ENCODE results near the gene KCND2.

Gene KCND2

GRCh38 chr7:120529736-120530135 is 256.8 kb downstream of the KCND2 start:
- H3K36me3 ChIP-seq (ENCODE audit: control insufficient read depth, low read length) = no peaks in the 10 kb centered on the region
- no peaks in the 10 kb centered on the region for H3F3A ChIP-seq (ENCODE audit: control insufficient read depth, insufficient read depth)
- H3K4me1 ChIP-seq (ENCODE audit: control insufficient read depth, low read length) = no peaks in the 10 kb centered on the region
- H3K4me2 ChIP-seq (ENCODE audit: low read length) = no peak overlapping the region
- TF ChIP-seq CTCF (IDR thresholded peaks at IDR 0.05; ENCODE audit: low read depth, low read length, poor library complexity, severe bottlenecking) (no peak), EZH2phosphoT487 (IDR thresholded peaks at IDR 0.05; ENCODE audit: borderline replicate concordance, low read length) (no peak)
- H3K4me3 ChIP-seq (ENCODE audit: low read length) = no peak overlapping the region
- no peaks in the 10 kb centered on the region for H3K79me2 ChIP-seq (ENCODE audit: control insufficient read depth, low read length)
- H3K9me3 ChIP-seq (ENCODE audit: control insufficient read depth, insufficient read depth, low read length) = no peaks in the 10 kb centered on the region
- no peaks in the 10 kb centered on the region for H3K27me3 ChIP-seq (ENCODE audit: control insufficient read depth, low read length)
- no peak overlapping the region for H3K27ac ChIP-seq (ENCODE audit: low read depth, low read length)
- H3K9me2 ChIP-seq (replicated peaks; ENCODE audit: control insufficient read depth, low read length) = no peaks in the 10 kb centered on the region
- H4K20me1 ChIP-seq (ENCODE audit: control insufficient read depth, insufficient read depth, low read depth, low read length) = no peaks in the 10 kb centered on the region

GRCh38 chr7:120538335-120538734 is 265.4 kb downstream of the KCND2 start:
- no peak overlapping the region for H3K4me2 ChIP-seq (ENCODE audit: low read length)
- H4K20me1 ChIP-seq (ENCODE audit: control insufficient read depth, insufficient read depth, low read depth, low read length) = no peaks in the 10 kb centered on the region
- H3K9me2 ChIP-seq (replicated peaks; ENCODE audit: control insufficient read depth, low read length) = no peaks in the 10 kb centered on the region
- no peaks in the 10 kb centered on the region for H3K36me3 ChIP-seq (ENCODE audit: control insufficient read depth, low read length)
- no peaks in the 10 kb centered on the region for H3K27me3 ChIP-seq (ENCODE audit: control insufficient read depth, low read length)
- no peak overlapping the region for H3K4me3 ChIP-seq (ENCODE audit: low read length)
- no peaks in the 10 kb centered on the region for H3F3A ChIP-seq (ENCODE audit: control insufficient read depth, insufficient read depth)
- no peak overlapping the region for H3K27ac ChIP-seq (ENCODE audit: low read depth, low read length)
- H3K79me2 ChIP-seq (ENCODE audit: control insufficient read depth, low read length) = no peaks in the 10 kb centered on the region
- TF ChIP-seq EZH2phosphoT487 (IDR thresholded peaks at IDR 0.05; ENCODE audit: borderline replicate concordance, low read length) = no peak
- TF ChIP-seq CTCF (IDR thresholded peaks at IDR 0.05; ENCODE audit: low read depth, low read length, poor library complexity, severe bottlenecking) = no peak
- H3K4me1 ChIP-seq (ENCODE audit: control insufficient read depth, low read length) = no peaks in the 10 kb centered on the region
- no peaks in the 10 kb centered on the region for H3K9me3 ChIP-seq (ENCODE audit: control insufficient read depth, insufficient read depth, low read length)

- H3K27ac ChIP-seq (ENCODE audit: low read depth, low read length) = no peak overlapping the region
- H3F3A ChIP-seq (ENCODE audit: control insufficient read depth, insufficient read depth) = no peaks in the 10 kb centered on the region
- no peaks in the 10 kb centered on the region for H3K79me2 ChIP-seq (ENCODE audit: control insufficient read depth, low read length)
- no peaks in the 10 kb centered on the region for H4K20me1 ChIP-seq (ENCODE audit: control insufficient read depth, insufficient read depth, low read depth, low read length)
- H3K36me3 ChIP-seq (ENCODE audit: control insufficient read depth, low read length) = no peaks in the 10 kb centered on the region
- no peak overlapping the region for H3K4me3 ChIP-seq (ENCODE audit: low read length)
- no peak for TF ChIP-seq CTCF (IDR thresholded peaks at IDR 0.05; ENCODE audit: low read depth, low read length, poor library complexity, severe bottlenecking)
- TF ChIP-seq EZH2phosphoT487 (IDR thresholded peaks at IDR 0.05; ENCODE audit: borderline replicate concordance, low read length) = no peak
- no peaks in the 10 kb centered on the region for H3K9me2 ChIP-seq (replicated peaks; ENCODE audit: control insufficient read depth, low read length)
- H3K9me3 ChIP-seq (ENCODE audit: control insufficient read depth, insufficient read depth, low read length) = no peaks in the 10 kb centered on the region
- H3K4me2 ChIP-seq (ENCODE audit: low read length) = no peak overlapping the region
- H3K4me1 ChIP-seq (ENCODE audit: control insufficient read depth, low read length) = no peaks in the 10 kb centered on the region
- H3K27me3 ChIP-seq (ENCODE audit: control insufficient read depth, low read length) = no peaks in the 10 kb centered on the region
Measured at GRCh38 chr7:120539321-120539720, 266.3 kb downstream of the KCND2 start.

GRCh38 chr7:120547605-120548004 is 274.6 kb downstream of the KCND2 start:
- H3K27me3 ChIP-seq (ENCODE audit: control insufficient read depth, low read length) = no peaks in the 10 kb centered on the region
- H3K4me2 ChIP-seq (ENCODE audit: low read length) = no peak overlapping the region

More at GRCh38 chr7:120547605-120548004, 274.6 kb downstream of the KCND2 start:
- Histone ChIP-seq H3K9me2 (replicated peaks; ENCODE audit: control insufficient read depth, low read length) (no peaks in the 10 kb centered on the region), H3K27ac (ENCODE audit: low read depth, low read length) (no peak overlapping the region), H4K20me1 (ENCODE audit: control insufficient read depth, insufficient read depth, low read depth, low read length) (no peaks in the 10 kb centered on the region), H3K9me3 (ENCODE audit: control insufficient read depth, insufficient read depth, low read length) (no peaks in the 10 kb centered on the region), H3K4me3 (ENCODE audit: low read length) (no peak overlapping the region), H3K4me1 (ENCODE audit: control insufficient read depth, low read length) (no peaks in the 10 kb centered on the region), H3K36me3 (ENCODE audit: control insufficient read depth, low read length) (no peaks in the 10 kb centered on the region), H3K79me2 (ENCODE audit: control insufficient read depth, low read length) (no peaks in the 10 kb centered on the region), H3F3A (ENCODE audit: control insufficient read depth, insufficient read depth) (no peaks in the 10 kb centered on the region)
- TF ChIP-seq EZH2phosphoT487 (IDR thresholded peaks at IDR 0.05; ENCODE audit: borderline replicate concordance, low read length) (no peak), CTCF (IDR thresholded peaks at IDR 0.05; ENCODE audit: low read depth, low read length, poor library complexity, severe bottlenecking) (no peak)

All from DOHH2 (cell line).